Adipocyte (in vitro differentiated cells): ENCODE data around the gene FXYD3.
"Not testable (repeated sequence)": the region's sequence is repeated elsewhere in the genome, so short reads cannot be mapped to it uniquely, and the experiment has no call there.

Experiments
- DNase-seq: peaks from one replicate; pipeline ENCODE4 v3.0.0-alpha.2; 2015; ENCODE audit warnings: low read depth
- H3K27me3 ChIP-seq: replicated peaks from 2 replicates; pipeline ENCODE4 v1.7.0; 2013; ENCODE audit warnings: mild to moderate bottlenecking, low read length, moderate library complexity; ENCODE audit not compliant: control insufficient read depth, insufficient read depth
- H3K36me3 ChIP-seq: 2 replicates; pipeline ENCODE4 v1.7.0; 2013; ENCODE audit warnings: low read length, mild to moderate bottlenecking, moderate library complexity; ENCODE audit not compliant: control insufficient read depth, insufficient read depth, severe bottlenecking
- H3K4me1 ChIP-seq: 2 replicates; pipeline ENCODE4 v1.7.0; 2013; ENCODE audit warnings: mild to moderate bottlenecking, low read length, moderate library complexity; ENCODE audit not compliant: control insufficient read depth, insufficient read depth
- H3K4me3 ChIP-seq: 2 replicates; pipeline ENCODE4 v1.7.0; 2013; ENCODE audit warnings: mild to moderate bottlenecking, low read length, moderate library complexity
- H3K9ac ChIP-seq: 2 replicates; pipeline ENCODE4 v1.7.0; 2013; ENCODE audit warnings: mild to moderate bottlenecking, low read length, moderate library complexity
- H3K9me3 ChIP-seq: 2 replicates; pipeline ENCODE4 v1.7.0; 2013; ENCODE audit warnings: mild to moderate bottlenecking, low read length, moderate library complexity; ENCODE audit not compliant: control insufficient read depth

Gene FXYD3

GRCh38 chr19:35129724-35130274 is 14.2 kb downstream of the FXYD3 start:
- not testable (repeated sequence) for H3K27me3 ChIP-seq, H3K4me3 ChIP-seq, H3K36me3 ChIP-seq, H3K9me3 ChIP-seq, DNase-seq, H3K9ac ChIP-seq
- H3K4me1 ChIP-seq, result peaks cover 26% of the 10 kb centered on the region

- no peak overlapping the region for H3K9ac ChIP-seq
- no peak for DNase-seq
- H3K4me3 ChIP-seq, result no peak overlapping the region
- no peaks in the 10 kb centered on the region for H3K27me3 ChIP-seq
- H3K36me3 ChIP-seq, result no peaks in the 10 kb centered on the region
- peaks cover 24% of the 10 kb centered on the region for H3K4me1 ChIP-seq
- H3K9me3 ChIP-seq, result no peaks in the 10 kb centered on the region
These were observed 15.4 kb downstream of the FXYD3 start for GRCh38 chr19:35130761-35131720.

GRCh38 chr19:35132254-35132653 is 16.6 kb downstream of the FXYD3 start:
- no peaks in the 10 kb centered on the region for H3K9me3 ChIP-seq
- no peaks in the 10 kb centered on the region for H3K27me3 ChIP-seq
- no peak overlapping the region for H3K4me3 ChIP-seq
- no peak overlapping the region for H3K9ac ChIP-seq
- peaks cover 22% of the 10 kb centered on the region for H3K4me1 ChIP-seq
- no peak for DNase-seq
- H3K36me3 ChIP-seq, result no peaks in the 10 kb centered on the region

GRCh38 chr19:35133826-35134225 is 18.2 kb downstream of the FXYD3 start:
- DNase-seq, result no peak
- no peak overlapping the region for H3K9ac ChIP-seq
- no peaks in the 10 kb centered on the region for H3K9me3 ChIP-seq
- peaks cover 34% of the 10 kb centered on the region for H3K4me1 ChIP-seq
- no peak overlapping the region for H3K4me3 ChIP-seq
- no peaks in the 10 kb centered on the region for H3K27me3 ChIP-seq
- H3K36me3 ChIP-seq, result no peaks in the 10 kb centered on the region

- H3K4me3 ChIP-seq, result no peak within 1 kb of the TSS
- no peaks in the 10 kb centered on the region for H3K27me3 ChIP-seq
- peak within 1 kb of the TSS; percentile 73 for H3K9ac ChIP-seq
- H3K9me3 ChIP-seq, result no peaks in the 10 kb centered on the region
- no peaks in the 10 kb centered on the region for H3K36me3 ChIP-seq
- H3K4me1 ChIP-seq, result peaks cover 43% of the 10 kb centered on the region
- DNase-seq, result no peak
These were observed 19.1 kb downstream of the FXYD3 start, which contains the start of gene LGI4 for GRCh38 chr19:35134601-35135242. Gene LGI4, minus strand, starts transcription at chr19:35135059. Its CDS starts 379 bp downstream, at chr19:35134680.

- DNase-seq, result peak; percentile 85
- H3K4me3 ChIP-seq, result no peak overlapping the region
These were observed 19.8 kb downstream of the FXYD3 start for GRCh38 chr19:35135389-35135909.

GRCh38 chr19:35136231-35136630 is 20.6 kb downstream of the FXYD3 start:
- Histone ChIP-seq H3K27me3 (no peaks in the 10 kb centered on the region), H3K36me3 (no peaks in the 10 kb centered on the region), H3K4me1 (peaks cover 51% of the 10 kb centered on the region), H3K9me3 (no peaks in the 10 kb centered on the region), H3K9ac (peak overlapping the region; percentile 18), H3K4me3 (no peak overlapping the region)
- no peak for DNase-seq

More at GRCh38 chr19:35135389-35135909, 19.8 kb downstream of the FXYD3 start:
- H3K27me3 ChIP-seq, result no peaks in the 10 kb centered on the region
- no peaks in the 10 kb centered on the region for H3K9me3 ChIP-seq
- H3K9ac ChIP-seq, result peak overlapping the region; percentile 57
- H3K36me3 ChIP-seq, result no peaks in the 10 kb centered on the region
- H3K4me1 ChIP-seq, result peaks cover 51% of the 10 kb centered on the region

GRCh38 chr19:35136977-35137702 is 21.5 kb downstream of the FXYD3 start:
- DNase-seq, result no peak
- H3K4me1 ChIP-seq, result peaks cover 51% of the 10 kb centered on the region
- peak overlapping the region; percentile 15 for H3K9ac ChIP-seq
- H3K36me3 ChIP-seq, result no peaks in the 10 kb centered on the region
- no peak overlapping the region for H3K4me3 ChIP-seq
- peaks cover under 1% of the 10 kb centered on the region for H3K27me3 ChIP-seq
- H3K9me3 ChIP-seq, result no peaks in the 10 kb centered on the region

GRCh38 chr19:35138305-35138892 is 22.8 kb downstream of the FXYD3 start, which contains the start of gene FXYD1:
Gene FXYD1, plus strand, starts transcription at chr19:35138824. Its CDS starts 1,256 bp downstream, at chr19:35140080.
- Histone ChIP-seq H3K9ac (peak within 1 kb of the TSS; percentile 85), H3K36me3 (no peaks in the 10 kb centered on the region), H3K4me1 (peaks cover 51% of the 10 kb centered on the region), H3K27me3 (peaks cover 4% of the 10 kb centered on the region), H3K9me3 (no peaks in the 10 kb centered on the region), H3K4me3 (peak within 1 kb of the TSS; percentile 74)
- DNase-seq, result no peak

GRCh38 chr19:35140207-35140961 is 24.8 kb downstream of the FXYD3 start:
- Histone ChIP-seq H3K4me3 (peak overlapping the region; percentile 74), H3K9ac (peak overlapping the region; percentile 85), H3K9me3 (no peaks in the 10 kb centered on the region), H3K4me1 (peaks cover 47% of the 10 kb centered on the region), H3K36me3 (no peaks in the 10 kb centered on the region), H3K27me3 (peaks cover 4% of the 10 kb centered on the region)
- DNase-seq, result no peak
